ENCODE results near the gene TKTL1.
"Not testable (repeated sequence)": the region's sequence is repeated elsewhere in the genome, so short reads cannot be mapped to it uniquely, and the experiment has no call there.

DNA sequence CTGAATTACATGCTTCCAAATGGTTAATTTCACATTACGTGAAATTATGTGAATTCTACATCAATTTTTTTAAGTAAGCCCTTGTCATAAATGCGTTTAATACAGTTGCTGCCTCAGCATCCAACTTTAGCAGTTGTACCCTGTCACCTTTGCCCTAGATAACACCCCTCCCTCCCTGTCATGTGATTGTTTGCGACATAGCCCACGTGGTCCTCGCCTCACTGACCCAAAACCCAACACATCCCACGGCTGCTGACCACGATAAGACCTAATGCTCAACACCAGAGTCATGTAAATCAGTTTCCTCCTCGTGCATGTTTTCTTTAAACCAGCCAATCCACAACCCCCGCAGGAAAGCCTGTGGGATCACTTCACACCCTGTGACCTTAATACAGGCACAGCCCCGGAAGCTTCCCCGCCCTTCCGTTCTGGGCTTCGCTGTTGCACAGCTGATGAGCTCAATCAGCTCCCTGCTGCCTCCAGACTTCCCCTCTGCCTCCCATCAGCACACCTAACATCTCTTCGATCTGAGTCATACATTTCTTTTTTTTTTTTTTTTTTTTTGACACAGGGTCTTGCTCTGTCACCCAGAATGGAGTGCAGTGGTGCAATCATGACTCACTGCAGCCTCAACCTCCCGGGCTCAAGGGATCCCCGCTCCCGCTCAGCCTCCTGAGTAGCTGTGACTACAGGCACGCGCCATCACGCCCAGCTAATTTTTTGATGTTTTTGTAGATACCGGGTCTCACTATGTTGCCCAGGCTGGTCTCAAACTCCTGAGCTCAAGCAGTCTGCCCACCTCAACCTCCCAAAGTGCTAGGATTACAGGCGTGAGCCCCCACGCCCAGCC is 10.9 kb upstream of the TKTL1 start:
- TF ChIP-seq, protein P1, sequence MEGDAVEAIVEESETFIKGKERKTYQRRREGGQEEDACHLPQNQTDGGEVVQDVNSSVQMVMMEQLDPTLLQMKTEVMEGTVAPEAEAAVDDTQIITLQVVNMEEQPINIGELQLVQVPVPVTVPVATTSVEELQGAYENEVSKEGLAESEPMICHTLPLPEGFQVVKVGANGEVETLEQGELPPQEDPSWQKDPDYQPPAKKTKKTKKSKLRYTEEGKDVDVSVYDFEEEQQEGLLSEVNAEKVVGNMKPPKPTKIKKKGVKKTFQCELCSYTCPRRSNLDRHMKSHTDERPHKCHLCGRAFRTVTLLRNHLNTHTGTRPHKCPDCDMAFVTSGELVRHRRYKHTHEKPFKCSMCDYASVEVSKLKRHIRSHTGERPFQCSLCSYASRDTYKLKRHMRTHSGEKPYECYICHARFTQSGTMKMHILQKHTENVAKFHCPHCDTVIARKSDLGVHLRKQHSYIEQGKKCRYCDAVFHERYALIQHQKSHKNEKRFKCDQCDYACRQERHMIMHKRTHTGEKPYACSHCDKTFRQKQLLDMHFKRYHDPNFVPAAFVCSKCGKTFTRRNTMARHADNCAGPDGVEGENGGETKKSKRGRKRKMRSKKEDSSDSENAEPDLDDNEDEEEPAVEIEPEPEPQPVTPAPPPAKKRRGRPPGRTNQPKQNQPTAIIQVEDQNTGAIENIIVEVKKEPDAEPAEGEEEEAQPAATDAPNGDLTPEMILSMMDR (conservative IDR thresholded peaks at IDR 0.05; ENCODE audit: low read length): not testable (repeated sequence)
- TF ChIP-seq EZH2phosphoT487 (IDR thresholded peaks at IDR 0.05; ENCODE audit: borderline replicate concordance): not testable (repeated sequence)
